Sciatic nerve (tissue), 2 donors: ENCODE data around the gene HCRTR1. TPM values are rescaled to one million over a fixed set of nuclear protein-coding genes. Genes with fewer than 3 reads are reported as not detected.
A peak's percentile ranks its signal among the peaks of the same experiment; 100 is the strongest.

Experiments used
- ATAC-seq: fragments of 200-7000 bp; cut with Tn5 transposase; one replicate; pipeline ENCODE4 v1.9.1; 2020; ENCODE audit warnings: mild to moderate bottlenecking, moderate library complexity
- DNase-seq: peaks from one replicate; pipeline ENCODE4 v3.0.0-alpha.2; 2020; ENCODE audit warnings: low spot score
- intact Hi-C: fragments of 100-400 bp; cut with DNase I; formaldehyde crosslinking; loops from one replicate; pipeline ENCODE4 v1.14.2; 2022
- total RNA-seq: library from RNA; stranded (reverse); fragmentation: NEBNext Ultra II Directional; extraction: Animal tissue kit (Norgen Biotek cat#: 25700); gene quantifications from one replicate; pipeline ENCODE4 v1.2.1, GENCODE V29; 2021
- donor health status: DM: no; HTN: no; CAD: no.
- donor health status: DM: no; HTN: no; CAD: no.

Gene HCRTR1
- total RNA-seq, 1 donor from 2014 or later = 0.31 TPM

- DNase-seq (peak; percentile 90), ATAC-seq (peak; percentile 90)
- intact Hi-C loops = no loop called here
These were observed 23.5 kb upstream of the HCRTR1 start for GRCh38 chr1:31593770-31594632.

- no peak for ATAC-seq
- intact Hi-C loops = no loop called here
- no peak for DNase-seq
These were observed 21.4 kb upstream of the HCRTR1 start for GRCh38 chr1:31595836-31596736.

GRCh38 chr1:31596737-31597097 is 20.8 kb upstream of the HCRTR1 start:
- DNase-seq (no peak), ATAC-seq (no peak)
- intact Hi-C loops = no loop called here

GRCh38 chr1:31598980-31599379 is 18.5 kb upstream of the HCRTR1 start:
- intact Hi-C loops = no loop called here
- peak; percentile 4 for DNase-seq
- no peak for ATAC-seq

DNA sequence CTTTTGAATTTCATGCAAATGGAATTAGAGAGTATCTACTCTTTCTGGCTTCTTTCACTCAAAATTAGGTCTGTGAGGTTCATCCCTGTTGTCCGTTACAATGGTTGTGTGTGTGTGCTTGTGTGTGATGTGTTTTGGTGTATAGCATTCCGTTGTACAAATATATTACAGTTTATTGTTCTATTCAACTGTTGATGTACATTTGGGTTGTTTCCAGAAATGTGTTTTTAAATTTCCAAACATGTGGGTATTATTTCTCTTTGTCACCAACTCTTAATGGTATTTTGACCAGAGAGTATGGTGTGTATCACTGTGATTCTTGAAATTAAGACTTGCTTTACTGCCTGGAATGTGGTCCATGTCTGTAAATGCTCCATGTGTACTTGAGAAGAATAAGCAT is 16.8 kb upstream of the HCRTR1 start:
- intact Hi-C loops = no loop called here
- DNase-seq = no peak
- no peak for ATAC-seq

DNA sequence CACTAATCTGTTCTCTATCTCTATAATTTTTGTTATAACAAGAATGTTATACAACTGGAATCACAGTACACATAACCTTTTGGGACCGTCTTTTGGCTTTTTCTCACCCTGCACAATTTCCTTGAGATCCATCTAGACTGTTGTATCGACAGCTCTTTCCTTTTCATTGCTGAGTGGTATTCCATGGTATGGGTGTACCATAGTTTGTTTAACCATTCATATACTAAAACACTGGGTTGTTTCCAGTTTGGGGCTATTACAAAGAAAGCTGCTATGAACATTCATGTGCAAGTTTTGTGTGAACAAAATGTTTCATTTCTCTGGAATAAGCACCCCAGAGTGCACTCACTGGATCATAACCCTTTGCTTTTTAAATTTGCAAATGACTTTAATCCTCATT is 15.4 kb upstream of the HCRTR1 start:
- DNase-seq (no peak), ATAC-seq (no peak)
- intact Hi-C loops = no loop called here

DNA sequence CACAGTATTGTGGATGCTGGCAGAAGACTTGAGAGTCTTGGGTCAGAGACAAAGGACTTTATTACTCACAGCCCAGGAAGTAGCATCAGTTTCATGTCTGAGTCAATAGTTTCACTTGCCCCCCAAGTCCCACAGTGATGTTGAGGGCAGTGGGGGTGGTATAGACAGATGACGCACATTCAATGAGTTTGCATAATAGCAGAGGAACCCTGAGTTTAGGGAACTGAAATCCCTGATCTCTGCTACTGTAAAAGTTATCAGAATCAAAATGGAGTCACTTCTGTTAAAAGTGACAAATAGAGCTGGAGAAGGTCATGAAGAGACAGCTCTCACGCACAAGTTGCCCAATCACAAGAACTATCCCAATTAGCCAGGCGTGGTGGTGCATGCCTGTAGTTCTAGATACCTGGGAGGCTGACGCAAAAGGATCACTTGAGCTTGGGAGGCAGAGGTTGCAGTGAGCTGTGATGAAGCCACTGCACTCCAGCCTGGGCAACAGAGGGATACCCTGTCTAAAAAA is 11.5 kb upstream of the HCRTR1 start:
- ATAC-seq (no peak), DNase-seq (no peak)
- intact Hi-C loops = no loop called here

GRCh38 chr1:31607360-31607759 is 10.1 kb upstream of the HCRTR1 start:
- ATAC-seq (no peak), DNase-seq (peak; percentile 4)
- intact Hi-C loops = no loop called here

DNA sequence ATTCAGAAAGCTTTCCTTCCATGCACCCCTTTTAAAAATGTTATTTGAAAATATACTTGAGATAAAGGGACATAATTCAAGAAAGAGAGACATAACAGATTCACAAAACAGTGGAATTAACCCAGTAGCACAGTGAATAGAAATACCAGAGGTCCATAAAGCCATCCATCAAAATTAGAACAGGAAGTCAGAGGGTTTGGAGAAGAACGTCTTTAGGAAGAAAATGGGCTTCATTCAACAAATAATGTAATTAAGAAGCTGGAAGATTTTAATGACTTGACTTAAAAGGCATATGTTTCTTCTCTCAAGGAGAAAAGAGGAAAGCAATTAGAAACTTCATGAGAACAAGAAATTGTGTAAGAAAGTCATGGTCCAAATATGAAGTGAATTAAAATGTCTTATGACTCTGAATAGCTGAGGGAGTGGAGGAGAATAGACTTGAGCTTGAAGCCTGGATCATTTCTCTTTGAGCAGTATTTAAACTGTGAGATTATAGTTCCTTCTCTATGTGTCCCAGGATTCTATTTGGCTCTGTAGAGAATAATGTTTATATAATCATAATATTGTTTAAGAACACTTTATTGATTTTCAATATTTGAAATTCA is 7.9 kb upstream of the HCRTR1 start:
- DNase-seq = no peak
- ATAC-seq = no peak
- intact Hi-C loops = no loop called here

DNA sequence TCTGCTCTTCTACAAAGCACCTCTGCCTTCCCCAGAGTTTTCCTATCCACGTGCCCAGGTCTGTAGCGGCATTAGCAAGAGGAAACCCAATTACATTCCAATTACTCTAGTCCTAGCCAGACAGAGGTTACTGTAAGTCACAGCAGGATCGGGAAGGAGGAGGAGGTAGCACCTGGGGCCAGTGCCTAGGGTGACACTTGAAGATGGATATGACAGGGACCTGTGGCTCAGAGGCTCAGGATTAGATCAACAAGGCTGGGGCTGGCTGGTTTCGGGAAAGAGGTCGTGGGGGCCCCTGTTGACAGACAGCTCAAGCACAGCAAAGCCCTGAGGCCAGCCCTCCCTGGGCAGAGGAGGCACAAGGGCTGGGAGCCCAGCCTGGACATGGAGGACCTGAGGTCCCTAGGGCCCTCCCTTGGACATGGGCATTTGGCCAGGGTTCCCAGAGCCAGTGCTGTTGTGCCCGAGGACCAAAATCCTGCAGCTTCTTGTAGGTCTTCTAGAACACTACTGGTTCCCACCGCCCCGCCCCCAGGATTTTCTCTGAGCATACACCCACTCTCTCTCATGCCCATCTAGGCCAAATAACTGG is 3.0 kb upstream of the HCRTR1 start:
- ATAC-seq = no peak
- DNase-seq = peak; percentile 55
- intact Hi-C loops = no loop called here

DNA sequence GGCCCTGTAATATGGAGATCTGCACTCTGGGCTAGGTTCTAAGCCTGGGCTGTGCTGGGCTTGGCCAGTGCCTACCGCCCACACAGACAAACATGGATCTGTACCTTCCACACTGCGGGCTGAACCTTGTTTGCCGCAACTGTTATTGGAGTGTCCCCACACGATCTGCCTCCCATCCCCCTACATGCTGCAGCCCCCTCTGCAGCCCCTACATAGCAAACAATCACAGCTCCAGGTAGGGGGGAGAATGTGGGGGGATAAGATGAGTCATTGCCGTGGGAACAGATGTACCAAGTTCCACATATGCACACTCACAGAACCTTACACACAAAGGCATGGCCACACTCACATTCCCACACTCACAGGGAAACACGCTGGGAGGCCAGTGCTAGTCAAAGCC is 2.1 kb upstream of the HCRTR1 start:
- intact Hi-C loops = no loop called here
- DNase-seq (no peak), ATAC-seq (no peak)

DNA sequence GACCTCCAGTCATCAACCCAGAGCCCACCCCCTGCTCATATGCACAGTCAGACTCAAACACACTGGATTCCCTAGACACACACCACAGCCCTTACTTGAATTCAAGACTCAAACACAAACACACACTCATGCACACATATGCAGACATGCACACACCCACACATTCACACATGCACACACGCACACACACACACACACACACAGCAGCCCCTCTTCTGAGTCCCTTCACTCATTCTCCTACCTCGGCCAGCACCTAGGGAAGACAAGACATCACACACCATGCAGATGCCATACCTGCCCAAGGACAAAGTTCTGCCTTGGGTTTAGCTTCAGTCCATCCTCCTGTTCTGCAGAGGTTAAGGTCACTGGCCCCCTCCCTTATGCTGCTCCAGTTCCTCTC is 1.6 kb upstream of the HCRTR1 start:
- ATAC-seq (no peak), DNase-seq (peak; percentile 3)
- intact Hi-C loops = no loop called here

DNA sequence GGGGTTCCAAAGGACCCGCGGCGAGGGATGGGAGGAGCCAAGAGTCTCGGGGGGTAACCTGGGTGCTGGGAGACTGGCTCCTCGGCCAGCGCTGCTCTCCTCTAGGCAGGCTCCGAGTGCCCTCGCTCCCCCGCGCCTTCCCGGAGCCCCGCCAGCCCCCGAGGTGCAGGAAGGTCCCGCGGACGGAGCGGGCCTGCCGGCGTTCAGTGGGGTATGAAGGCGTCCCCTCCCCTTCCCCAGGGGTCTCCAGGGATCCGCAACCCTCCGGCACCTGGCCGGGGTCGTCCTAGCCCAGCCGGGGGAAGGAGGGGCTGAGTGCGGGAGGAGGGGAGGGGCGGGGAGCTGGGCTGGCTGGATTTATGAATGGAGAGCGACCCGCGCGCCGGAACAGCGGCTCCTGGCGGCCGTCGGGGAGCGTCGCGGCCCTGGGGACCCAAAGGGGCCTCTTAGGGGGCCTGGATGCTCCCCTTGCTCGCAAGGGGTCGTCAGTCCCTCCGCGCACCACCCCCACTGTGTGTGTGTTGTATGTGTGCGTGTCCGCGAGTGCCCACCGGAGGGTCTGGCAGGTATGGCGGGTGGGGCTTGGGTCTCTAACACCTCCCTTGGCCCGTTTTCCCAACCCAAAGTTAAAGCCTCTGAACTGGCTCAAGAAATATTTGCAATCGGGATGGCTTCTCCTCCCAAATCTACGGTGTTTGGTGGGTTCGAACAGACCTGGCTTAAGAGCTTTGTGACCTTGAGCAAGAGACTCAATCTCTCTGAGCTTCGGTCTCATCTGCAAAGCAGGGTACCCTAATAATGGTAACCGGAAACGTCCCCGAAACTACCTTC is 642 bp downstream of the HCRTR1 start:
- ATAC-seq (peak; percentile 40), DNase-seq (peak; percentile 60)
- intact Hi-C loops = no loop called here

- DNase-seq = peak; percentile 49
- no peak for ATAC-seq
- intact Hi-C loops = no loop called here
These were observed 1.7 kb downstream of the HCRTR1 start for GRCh38 chr1:31618916-31619846.

- ATAC-seq (no peak), DNase-seq (peak; percentile 35)
- intact Hi-C loops = no loop called here
These were observed 3.4 kb downstream of the HCRTR1 start for GRCh38 chr1:31620631-31621497.

DNA sequence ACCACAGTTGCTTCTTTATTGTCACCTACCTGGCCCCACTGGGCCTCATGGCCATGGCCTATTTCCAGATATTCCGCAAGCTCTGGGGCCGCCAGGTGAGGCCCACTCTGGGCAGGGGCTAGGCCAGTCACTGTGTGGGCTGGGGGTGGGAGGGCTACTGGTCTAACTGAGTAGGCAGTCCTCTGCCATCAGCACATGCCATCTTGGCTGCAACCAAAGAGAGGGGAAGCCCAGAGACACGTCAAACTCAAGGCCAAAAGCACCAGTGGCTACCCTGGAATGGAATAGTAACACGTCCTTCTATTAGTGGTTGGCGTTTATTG is 4.0 kb downstream of the HCRTR1 start:
- DNase-seq = peak; percentile 46
- ATAC-seq = no peak
- intact Hi-C loops = no loop called here
